ENCODE results near the gene COTL1.

Gene COTL1

DNA sequence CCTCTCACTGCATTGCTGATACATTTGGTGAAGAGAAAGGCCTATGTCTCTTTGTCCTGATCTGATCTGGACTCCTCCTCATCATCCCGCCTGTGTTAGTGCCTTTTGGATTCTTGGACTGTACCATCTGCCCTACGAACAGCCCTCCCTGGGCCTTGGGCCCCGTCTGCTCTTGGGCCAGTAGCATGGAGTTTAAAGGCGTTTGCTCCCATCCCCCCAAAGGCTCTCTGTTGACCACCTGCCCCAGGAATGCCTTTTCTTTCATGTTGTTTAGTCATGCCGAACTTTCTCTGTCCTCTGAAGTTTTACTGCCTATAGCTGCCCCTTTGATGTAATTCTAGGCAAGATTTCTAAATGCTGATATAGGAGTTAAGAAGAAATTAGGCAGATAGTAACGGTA is 82.5 kb downstream of the COTL1 start:
- Histone ChIP-seq H3K36me3 (no peaks in the 10 kb centered on the region), H3K4me1 (no peaks in the 10 kb centered on the region), H3K27me3 (no peaks in the 10 kb centered on the region), H3K9me3 (no peaks in the 10 kb centered on the region), H3K4me3 (ENCODE audit: low read depth, low read length) (no peak overlapping the region)
- TF ChIP-seq, protein P1, sequence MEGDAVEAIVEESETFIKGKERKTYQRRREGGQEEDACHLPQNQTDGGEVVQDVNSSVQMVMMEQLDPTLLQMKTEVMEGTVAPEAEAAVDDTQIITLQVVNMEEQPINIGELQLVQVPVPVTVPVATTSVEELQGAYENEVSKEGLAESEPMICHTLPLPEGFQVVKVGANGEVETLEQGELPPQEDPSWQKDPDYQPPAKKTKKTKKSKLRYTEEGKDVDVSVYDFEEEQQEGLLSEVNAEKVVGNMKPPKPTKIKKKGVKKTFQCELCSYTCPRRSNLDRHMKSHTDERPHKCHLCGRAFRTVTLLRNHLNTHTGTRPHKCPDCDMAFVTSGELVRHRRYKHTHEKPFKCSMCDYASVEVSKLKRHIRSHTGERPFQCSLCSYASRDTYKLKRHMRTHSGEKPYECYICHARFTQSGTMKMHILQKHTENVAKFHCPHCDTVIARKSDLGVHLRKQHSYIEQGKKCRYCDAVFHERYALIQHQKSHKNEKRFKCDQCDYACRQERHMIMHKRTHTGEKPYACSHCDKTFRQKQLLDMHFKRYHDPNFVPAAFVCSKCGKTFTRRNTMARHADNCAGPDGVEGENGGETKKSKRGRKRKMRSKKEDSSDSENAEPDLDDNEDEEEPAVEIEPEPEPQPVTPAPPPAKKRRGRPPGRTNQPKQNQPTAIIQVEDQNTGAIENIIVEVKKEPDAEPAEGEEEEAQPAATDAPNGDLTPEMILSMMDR (IDR thresholded peaks at IDR 0.05; ENCODE audit: low read depth, low read length): no peak
- DNase-seq: no peak

DNA sequence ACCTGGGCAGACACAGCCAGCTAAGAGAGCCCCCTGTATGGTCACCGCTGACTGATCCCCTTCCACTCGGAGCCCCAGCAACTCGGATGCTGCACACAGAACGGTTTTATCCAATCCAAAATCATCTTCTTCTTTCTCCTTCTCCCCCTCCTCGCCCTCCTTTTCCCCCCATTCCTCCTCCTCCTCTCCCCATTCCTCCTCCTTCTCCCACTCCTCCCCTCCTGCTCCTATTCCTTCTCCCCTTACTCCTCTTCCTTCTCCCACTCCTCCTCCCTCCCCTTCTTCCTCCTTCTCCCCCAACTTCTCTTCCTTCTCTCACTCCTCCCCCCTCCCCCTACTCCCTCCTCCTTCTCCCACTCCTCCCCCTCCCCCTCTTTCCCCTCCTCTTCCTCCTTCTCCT is 83.1 kb downstream of the COTL1 start:
- Histone ChIP-seq H3K9me3 (no peaks in the 10 kb centered on the region), H3K4me1 (no peaks in the 10 kb centered on the region), H3K4me3 (ENCODE audit: low read depth, low read length) (no peak overlapping the region), H3K36me3 (no peaks in the 10 kb centered on the region), H3K27me3 (no peaks in the 10 kb centered on the region)
- DNase-seq: no peak
- TF ChIP-seq, protein P1 (IDR thresholded peaks at IDR 0.05; ENCODE audit: low read depth, low read length): no peak

DNA sequence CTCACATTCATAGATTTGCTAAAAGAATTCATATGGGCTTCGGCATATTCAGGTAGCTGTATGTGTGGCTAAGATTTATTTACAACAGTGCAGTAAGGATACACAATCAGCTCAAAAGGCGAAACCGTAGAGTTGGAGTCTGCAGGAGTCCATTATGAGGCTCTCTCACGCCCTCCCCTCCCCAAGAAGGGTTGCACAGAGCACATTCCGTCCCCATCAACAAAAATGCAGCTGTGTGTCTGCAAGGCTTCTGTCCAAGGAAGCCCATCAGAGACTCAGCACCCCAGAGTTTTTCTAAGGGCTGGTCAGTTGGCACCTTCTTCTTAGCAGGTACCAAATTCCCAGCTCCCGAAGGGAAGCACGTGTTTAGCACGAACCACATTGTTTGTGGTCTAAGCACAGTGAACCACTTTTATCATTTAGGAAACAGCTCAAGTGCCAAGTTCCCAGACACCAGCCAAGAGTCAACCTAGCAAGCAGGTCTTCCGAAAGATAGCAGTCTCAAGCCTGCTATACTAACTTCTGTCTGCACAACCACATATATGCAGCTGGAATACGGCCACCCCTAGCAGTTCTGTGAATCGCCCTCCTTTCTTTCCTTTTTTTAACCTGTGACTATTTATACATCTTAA is 84.9 kb downstream of the COTL1 start:
- H3K9me3 ChIP-seq: no peaks in the 10 kb centered on the region
- TF ChIP-seq, protein P1 (IDR thresholded peaks at IDR 0.05; ENCODE audit: low read depth, low read length): no peak
- no peak overlapping the region for H3K4me3 ChIP-seq (ENCODE audit: low read depth, low read length)
- no peaks in the 10 kb centered on the region for H3K4me1 ChIP-seq
- H3K36me3 ChIP-seq: no peaks in the 10 kb centered on the region
- DNase-seq: no peak
- H3K27me3 ChIP-seq: no peaks in the 10 kb centered on the region

DNA sequence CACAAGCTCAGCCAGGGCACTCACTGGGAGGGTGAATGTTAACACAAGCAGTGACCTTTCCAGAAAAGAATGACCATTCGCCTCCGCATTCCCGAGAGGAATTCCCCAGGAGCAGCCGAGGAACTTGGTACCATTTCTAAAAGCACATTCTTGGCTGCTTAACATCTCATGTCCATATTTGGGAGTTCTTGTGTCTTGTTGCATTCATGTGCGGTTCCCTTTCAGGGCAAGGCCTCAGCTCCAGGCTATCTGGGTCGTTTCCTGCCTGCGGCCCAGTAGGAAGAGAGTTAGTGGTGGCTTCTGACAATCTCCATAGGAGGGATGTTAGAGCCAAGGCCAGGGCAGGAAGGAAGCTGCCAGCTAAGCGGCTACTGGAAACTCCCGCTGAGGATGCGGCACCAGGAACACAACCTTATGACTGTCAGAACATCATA is 85.6 kb downstream of the COTL1 start:
- Histone ChIP-seq H3K27me3 (no peaks in the 10 kb centered on the region), H3K9me3 (no peaks in the 10 kb centered on the region), H3K4me3 (ENCODE audit: low read depth, low read length) (no peak overlapping the region), H3K4me1 (no peaks in the 10 kb centered on the region), H3K36me3 (no peaks in the 10 kb centered on the region)
- TF ChIP-seq, protein P1 (IDR thresholded peaks at IDR 0.05; ENCODE audit: low read depth, low read length): no peak
- DNase-seq: no peak

DNA sequence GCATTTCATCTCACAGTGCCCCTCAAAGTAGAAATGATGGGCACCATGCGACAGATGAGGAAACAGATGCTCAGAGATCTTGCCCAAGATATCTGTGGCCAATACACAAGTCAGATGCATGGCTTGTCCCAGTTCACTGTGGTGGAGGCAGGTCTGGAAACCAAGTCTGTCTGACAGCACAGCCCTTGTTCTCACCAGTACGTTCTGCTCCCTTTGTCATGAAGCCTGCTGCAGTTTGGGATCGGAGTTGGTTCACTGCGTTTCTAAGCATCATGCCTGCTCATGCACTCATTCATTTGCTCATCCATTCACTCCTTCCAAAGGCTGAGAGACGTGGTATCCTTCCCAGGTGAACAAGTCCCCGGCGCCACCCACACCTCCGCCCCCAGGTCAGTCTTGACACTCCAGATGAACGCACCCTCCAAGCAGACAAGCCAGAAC is 86.2 kb downstream of the COTL1 start:
- TF ChIP-seq, protein P1 (IDR thresholded peaks at IDR 0.05; ENCODE audit: low read depth, low read length): no peak
- H3K4me1 ChIP-seq: no peaks in the 10 kb centered on the region
- no peak overlapping the region for H3K4me3 ChIP-seq (ENCODE audit: low read depth, low read length)
- DNase-seq: no peak
- no peaks in the 10 kb centered on the region for H3K27me3 ChIP-seq
- H3K9me3 ChIP-seq: no peaks in the 10 kb centered on the region
- no peaks in the 10 kb centered on the region for H3K36me3 ChIP-seq

DNA sequence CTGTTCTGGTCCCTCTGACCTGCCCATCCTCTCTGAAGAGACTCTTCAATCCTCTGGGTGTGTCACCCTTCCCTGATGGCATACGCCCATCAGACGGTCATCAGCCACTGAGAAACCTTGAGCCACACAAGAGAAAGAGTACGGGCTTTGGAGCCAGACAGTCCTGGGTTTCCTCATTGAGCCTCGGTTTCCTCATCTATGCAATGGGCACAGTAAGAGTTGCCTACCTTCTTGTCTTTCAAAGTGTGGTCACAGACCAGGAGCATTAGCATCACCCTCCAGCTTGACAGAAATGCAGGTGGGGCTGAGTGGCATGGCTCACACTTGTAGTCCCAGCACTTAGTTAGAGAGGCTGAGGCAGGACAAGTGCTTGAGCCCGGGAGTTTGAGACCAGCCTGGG is 87.3 kb downstream of the COTL1 start:
- Histone ChIP-seq H3K4me1 (no peaks in the 10 kb centered on the region), H3K27me3 (no peaks in the 10 kb centered on the region), H3K9me3 (no peaks in the 10 kb centered on the region), H3K36me3 (no peaks in the 10 kb centered on the region), H3K4me3 (ENCODE audit: low read depth, low read length) (no peak overlapping the region)
- no peak for DNase-seq
- TF ChIP-seq, protein P1 (IDR thresholded peaks at IDR 0.05; ENCODE audit: low read depth, low read length): no peak
